B cell (primary cell): ENCODE measurements around the gene D2HGDH. TPM values are rescaled to one million over a fixed set of nuclear protein-coding genes. Genes with fewer than 3 reads are reported as not detected.

Experiments
- ATAC-seq: fragments of 200-7000 bp; cut with Tn5 transposase; one replicate; pipeline ENCODE4 v1.10.0; 2021; ENCODE audit warnings: low read depth, mild to moderate bottlenecking, moderate number of reproducible peaks, moderate library complexity
- CTCF ChIA-PET: fragments of 350-600 bp; sonication (Branson Sonifier 250); formaldehyde crosslinking; loops from one replicate; lab custom pipeline; 2021; ENCODE audit warnings: antibody characterized with exemption, inconsistent platforms; lab: Charles Lee
- POLR2A ChIA-PET: fragments of 350-600 bp; sonication (Branson Sonifier 250); formaldehyde crosslinking; loops from one replicate; lab custom pipeline; 2021; ENCODE audit warnings: antibody characterized with exemption; lab: Charles Lee
- DNase-seq: peaks from one replicate; pipeline ENCODE4 v3.0.0; 2013
- H2AFZ ChIP-seq: 2 replicates; pipeline ENCODE4 v1.6.1; 2012; ENCODE audit warnings: mild to moderate bottlenecking, low read depth, low read length; ENCODE audit not compliant: insufficient read depth, poor library complexity, severe bottlenecking
- H3K27ac ChIP-seq, 2 donors: 1 replicate in 1 of 2; 2 replicates in 1 of 2; pipeline ENCODE4 v1.5.1; 2012 to 2013; ENCODE audit warnings: low read length in 2 of 2, mild to moderate bottlenecking in 2 of 2, moderate library complexity in 1 of 2
- H3K27me3 ChIP-seq, 4 experiments: fragments of 200-600 bp in 1 of 4; sonication (generic) in 1 of 4; replicated peaks in 1 of 4; 1 replicate in 2 of 4; 2 replicates in 2 of 4; pipeline versions ENCODE4 v1.6.1 to v1.7.0; 2013 to 2016; ENCODE audit warnings: low read length in 3 of 4, mild to moderate bottlenecking in 2 of 4, mixed read lengths in 1 of 4, moderate library complexity in 1 of 4; ENCODE audit not compliant: insufficient read depth in 4 of 4, control insufficient read depth in 3 of 4; ENCODE audit errors: control extremely low read depth in 1 of 4
- H3K36me3 ChIP-seq, 2 experiments: replicated peaks in 1 of 2; 1 replicate in 1 of 2; 2 replicates in 1 of 2; pipeline versions ENCODE4 v1.6.1 to v1.7.1; 2013; ENCODE audit warnings: low read length in 1 of 2; ENCODE audit not compliant: insufficient read depth in 2 of 2, control insufficient read depth in 1 of 2; ENCODE audit errors: control extremely low read depth in 1 of 2, extremely low read depth in 1 of 2
- H3K4me1 ChIP-seq, 2 donors: fragments of 200-600 bp in 1 of 2; sonication (generic) in 1 of 2; 1 replicate in 1 of 2; 2 replicates in 1 of 2; pipeline versions ENCODE4 v1.5.1 to v1.6.1; 2013 to 2017; ENCODE audit warnings: low read length in 2 of 2; ENCODE audit not compliant: control insufficient read depth in 2 of 2, insufficient read depth in 2 of 2
- H3K4me2 ChIP-seq: replicated peaks from 2 replicates; pipeline ENCODE3; 2012; ENCODE audit warnings: mild to moderate bottlenecking, low read depth, low read length; ENCODE audit not compliant: poor library complexity, severe bottlenecking
- H3K4me3 ChIP-seq, 5 experiments: fragments of 200-600 bp in 1 of 5; sonication (generic) in 1 of 5; 1 replicate in 3 of 5; 2 replicates in 2 of 5; pipeline versions ENCODE4 v1.5.1 to v1.7.0; 2011 to 2016; ENCODE audit warnings: low read length in 4 of 5, mild to moderate bottlenecking in 4 of 5, low read depth in 2 of 5, control low read depth in 1 of 5, moderate library complexity in 1 of 5; ENCODE audit not compliant: insufficient read depth in 1 of 5; ENCODE audit errors: control extremely low read depth in 1 of 5, extremely low read depth in 1 of 5
- H3K79me2 ChIP-seq: fragments of 200-600 bp; sonication (generic); one replicate; pipeline ENCODE4 v1.6.0; 2016; ENCODE audit warnings: low read length; ENCODE audit not compliant: control insufficient read depth, insufficient read depth
- H3K9ac ChIP-seq: fragments of 200-600 bp; sonication (generic); 2 replicates; pipeline ENCODE4 v1.6.1; 2017; ENCODE audit warnings: mild to moderate bottlenecking, low read length, moderate library complexity
- H3K9me3 ChIP-seq, 3 donors: one replicate each; pipeline versions ENCODE4 v1.6.1 to v1.7.1; 2013; ENCODE audit warnings: low read length in 2 of 3; ENCODE audit not compliant: control insufficient read depth in 2 of 3, insufficient read depth in 1 of 3; ENCODE audit errors: control extremely low read depth in 1 of 3
- H4K20me1 ChIP-seq: 2 replicates; pipeline ENCODE4 v1.6.0; 2012; ENCODE audit warnings: mild to moderate bottlenecking, low read length; ENCODE audit not compliant: insufficient read depth, control insufficient read depth, poor library complexity, severe bottlenecking
- H3K27ac Mint-ChIP-seq: one replicate; pipeline ENCODE4 v1.8.0; 2021; ENCODE audit warnings: mixed read lengths
- H3K27me3 Mint-ChIP-seq: one replicate; pipeline ENCODE4 v1.8.0; 2021; ENCODE audit warnings: mixed read lengths
- H3K4me1 Mint-ChIP-seq: one replicate; pipeline ENCODE4 v1.8.0; 2021; ENCODE audit warnings: mixed read lengths
- H3K4me3 Mint-ChIP-seq: one replicate; pipeline ENCODE4 v1.8.0; 2021; ENCODE audit warnings: mixed read lengths
- H3K9me3 Mint-ChIP-seq: one replicate; pipeline ENCODE4 v1.8.0; 2022; ENCODE audit warnings: mixed read lengths; ENCODE audit not compliant: insufficient read depth
- CTCF ChIP-seq: fragments of 200-600 bp; IDR thresholded peaks from one replicate; pipeline ENCODE4 v1.8.0; 2022; ENCODE audit warnings: antibody characterized with exemption, mild to moderate bottlenecking
- EZH2 ChIP-seq: IDR thresholded peaks from 2 replicates; pipeline ENCODE4 v1.6.1; 2012; ENCODE audit warnings: borderline replicate concordance, low read depth, mild to moderate bottlenecking, moderate library complexity, low read length; ENCODE audit not compliant: insufficient read depth, poor library complexity, severe bottlenecking
- WGBS: methylation state at CpG from one replicate; pipeline ENCODE4 v1.1.5; 2013; ENCODE audit warnings: missing lambda C conversion rate; ENCODE audit not compliant: insufficient coverage; 5-methylcytosine and 5-hydroxymethylcytosine counted together
- intact Hi-C: fragments of 100-400 bp; cut with micrococcal nuclease; formaldehyde crosslinking; loops from one replicate; pipeline ENCODE4 v1.10.0; 2022
- polyA plus RNA-seq: library from polyadenylated mRNA; depleted of rRNA; stranded (reverse); fragments of >200 nt; gene quantifications from 2 replicates; pipeline ENCODE4 v1.2.3, GENCODE V29; 2012
- total RNA-seq, 2 donors: library from RNA; stranded (reverse); fragments of 120-200 nt in 1 of 2; gene quantifications; 1 replicate in 1 of 2; 2 replicates in 1 of 2; pipeline versions ENCODE4 v1.2.3 to v1.2.4, GENCODE V29; 2013 to 2022

D2HGDH gene
- total and polyA plus RNA-seq, 2 donors (not counting 1 experiment from before 2014, with no cell fraction given), result 44.0 to 67.7 TPM

GRCh38 chr2:241752253-241752652, 17.8 kb downstream of the D2HGDH start:
- Histone ChIP-seq H3K36me3 (peaks cover 0 to 24% of the 10 kb centered on the region in 2 experiments), H3K27me3 (no peaks in the 10 kb centered on the region), H3K79me2 (peaks cover 3% of the 10 kb centered on the region), H3K4me3 (no peak overlapping the region), H2AFZ (no peak overlapping the region), H3K9me3 (no peaks in the 10 kb centered on the region), H3K9ac (no peak overlapping the region), H3K27ac (no peak overlapping the region), H4K20me1 (no peaks in the 10 kb centered on the region), H3K4me2 (no peak overlapping the region), H3K4me1 (no peaks in the 10 kb centered on the region)
- Mint-ChIP-seq H3K9me3 (no peaks in the 10 kb centered on the region), H3K27me3 (no peaks in the 10 kb centered on the region), H3K4me1 (no peaks in the 10 kb centered on the region), H3K27ac (no peak overlapping the region), H3K4me3 (no peak overlapping the region)
- WGBS, result over 99% methylated on average over 14 of the region's 14 CpGs
- intact Hi-C loops, result no loop called here
- TF ChIP-seq EZH2, result no peak
- TF ChIP-seq CTCF, result no peak
- POLR2A ChIA-PET, result no interaction called here
- CTCF ChIA-PET, result no interaction called here
- ATAC-seq, result no peak
- no peak for DNase-seq

GRCh38 chr2:241752689-241753276, 18.4 kb downstream of the D2HGDH start:
- ChIA-PET CTCF (no interaction called here), POLR2A (no interaction called here)
- Histone ChIP-seq H3K27me3 (no peaks in the 10 kb centered on the region), H3K4me2 (no peak overlapping the region), H3K9ac (no peak overlapping the region), H3K36me3 (peaks cover 0 to 24% of the 10 kb centered on the region in 2 experiments), H3K4me1 (no peaks in the 10 kb centered on the region), H3K4me3 (no peak overlapping the region), H3K9me3 (no peaks in the 10 kb centered on the region), H3K27ac (no peak overlapping the region), H3K79me2 (peaks cover 3% of the 10 kb centered on the region), H2AFZ (no peak overlapping the region), H4K20me1 (no peaks in the 10 kb centered on the region)
- intact Hi-C loops, result no loop called here
- no peak overlapping the region for H3K27ac Mint-ChIP-seq
- H3K4me3 Mint-ChIP-seq, result no peak overlapping the region
- WGBS, result 88% methylated on average over 17 of the region's 21 CpGs
- TF ChIP-seq EZH2, result no peak
- TF ChIP-seq CTCF, result no peak
- H3K27me3 Mint-ChIP-seq, result no peaks in the 10 kb centered on the region
- H3K4me1 Mint-ChIP-seq, result no peaks in the 10 kb centered on the region
- no peaks in the 10 kb centered on the region for H3K9me3 Mint-ChIP-seq
- DNase-seq, result no peak
- ATAC-seq, result no peak
